Activated T-cell treated with anti-CD3 and anti-CD28 coated beads, Interleukin-2, amount 50 U/mL, for 4 hours (primary cell): ENCODE data around the gene FGD6. TPM values are rescaled to one million over a fixed set of nuclear protein-coding genes. Genes with fewer than 3 reads are reported as not detected.
"Not testable (repeated sequence)": the region's sequence is repeated elsewhere in the genome, so short reads cannot be mapped to it uniquely, and the experiment has no call there.

Source experiments
- ATAC-seq, 2 donors: fragments of 200-7000 bp; cut with Tn5 transposase; one replicate each; pipeline ENCODE4 v1.10.0; 2021
- DNase-seq: peaks from one replicate; pipeline ENCODE4 v3.0.0-alpha.2; 2020
- H3K27me3 Mint-ChIP-seq: one replicate; pipeline ENCODE4 v1.8.0; 2021; ENCODE audit warnings: low read depth, mixed read lengths
- H3K36me3 Mint-ChIP-seq: one replicate; pipeline ENCODE4 v1.8.0; 2022; ENCODE audit warnings: mixed read lengths; ENCODE audit not compliant: insufficient read depth
- H3K4me1 Mint-ChIP-seq: one replicate; pipeline ENCODE4 v1.8.0; 2021; ENCODE audit warnings: low read depth, mixed read lengths
- H3K4me3 Mint-ChIP-seq: one replicate; pipeline ENCODE4 v1.8.0; 2021; ENCODE audit warnings: mild to moderate bottlenecking, moderate library complexity, mixed read lengths
- H3K9me3 Mint-ChIP-seq: one replicate; pipeline ENCODE4 v1.8.0; 2021; ENCODE audit warnings: mixed read lengths
- total RNA-seq, 3 donors: library from RNA; stranded (reverse); gene quantifications; one replicate each; pipeline ENCODE4 v1.2.1, GENCODE V29; 2021

FGD6 gene
- total RNA-seq, 3 donors from 2014 or later = 0.66 to 0.82 (median 0.81) TPM

DNA sequence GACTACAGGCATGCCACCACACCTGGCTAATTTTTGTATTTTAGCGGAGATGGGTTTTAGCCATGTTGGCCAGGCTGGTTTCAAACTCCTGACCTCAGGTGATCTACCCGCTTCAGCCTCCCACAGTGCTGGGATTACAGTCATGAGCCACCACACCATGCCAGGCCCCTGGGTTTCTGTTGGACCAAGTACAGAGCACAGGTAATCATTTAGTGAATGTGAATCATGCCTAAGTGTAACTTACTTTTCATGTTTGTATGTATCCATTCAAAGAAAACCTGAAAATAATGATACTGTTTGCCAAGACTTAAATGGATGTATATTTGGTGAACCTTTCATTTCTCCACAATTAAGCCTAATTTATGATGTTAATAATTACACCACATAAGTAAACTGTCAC lies 65.9 kb downstream of the FGD6 start:
- no peaks in the 10 kb centered on the region for H3K27me3 Mint-ChIP-seq
- DNase-seq = no peak
- peaks cover under 1% of the 10 kb centered on the region for H3K9me3 Mint-ChIP-seq
- no peaks in the 10 kb centered on the region for H3K36me3 Mint-ChIP-seq
- no peak overlapping the region for H3K4me3 Mint-ChIP-seq
- no peak for ATAC-seq
- H3K4me1 Mint-ChIP-seq = no peaks in the 10 kb centered on the region

DNA sequence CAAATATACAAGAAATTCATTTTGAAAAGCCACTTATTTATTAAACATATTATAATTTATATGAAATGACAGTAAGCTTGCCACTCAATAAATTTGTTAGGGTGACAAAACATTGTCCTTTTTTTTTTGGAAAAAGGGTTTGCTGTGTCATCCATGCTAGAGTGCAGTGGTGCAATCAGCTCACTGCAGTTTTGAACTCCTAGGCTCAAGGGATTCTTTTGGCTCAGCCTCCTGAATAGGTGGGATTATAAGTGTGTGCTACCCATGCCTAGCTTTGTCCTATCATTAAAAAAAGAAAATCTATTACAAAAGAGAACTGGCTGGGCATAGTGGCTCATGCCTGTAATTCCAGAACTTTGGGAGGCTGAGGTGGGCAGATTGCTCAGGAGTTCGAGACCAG lies 66.8 kb downstream of the FGD6 start:
- Mint-ChIP-seq H3K27me3 (no peaks in the 10 kb centered on the region), H3K4me3 (no peak overlapping the region), H3K9me3 (no peaks in the 10 kb centered on the region), H3K4me1 (no peaks in the 10 kb centered on the region), H3K36me3 (no peaks in the 10 kb centered on the region)
- DNase-seq (no peak), ATAC-seq (no peak)

DNA sequence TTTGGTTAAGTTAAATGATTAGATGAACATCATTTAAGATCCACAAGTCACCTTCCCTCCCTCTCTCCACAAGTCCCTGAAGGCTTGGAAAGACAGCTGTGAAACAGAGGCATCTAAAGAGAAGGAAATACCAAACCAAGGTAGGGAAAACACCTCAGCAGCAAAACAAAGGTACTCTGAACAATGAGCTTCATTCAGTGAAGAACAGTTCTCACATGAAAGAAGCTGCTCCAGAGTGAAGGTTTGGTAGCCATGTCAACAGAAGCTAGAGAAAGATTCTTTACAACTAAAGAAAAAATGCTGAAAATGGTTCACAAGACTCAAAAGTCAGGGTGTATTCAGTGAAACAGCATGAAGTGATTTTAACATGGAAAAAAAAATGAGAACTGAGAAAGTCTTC lies 69.4 kb downstream of the FGD6 start:
- no peaks in the 10 kb centered on the region for H3K4me1 Mint-ChIP-seq
- ATAC-seq (no peak), DNase-seq (no peak)
- no peaks in the 10 kb centered on the region for H3K9me3 Mint-ChIP-seq
- no peak overlapping the region for H3K4me3 Mint-ChIP-seq
- no peaks in the 10 kb centered on the region for H3K36me3 Mint-ChIP-seq
- no peaks in the 10 kb centered on the region for H3K27me3 Mint-ChIP-seq

- H3K9me3 Mint-ChIP-seq = no peaks in the 10 kb centered on the region
- DNase-seq = no peak
- H3K36me3 Mint-ChIP-seq = no peaks in the 10 kb centered on the region
- no peaks in the 10 kb centered on the region for H3K4me1 Mint-ChIP-seq
- H3K4me3 Mint-ChIP-seq = no peak overlapping the region
- no peak for ATAC-seq
- H3K27me3 Mint-ChIP-seq = no peaks in the 10 kb centered on the region
These were observed 70.5 kb downstream of the FGD6 start for GRCh38 chr12:95146769-95147168.

- DNase-seq (no peak), ATAC-seq (no peak)
These were observed 73.6 kb downstream of the FGD6 start for GRCh38 chr12:95143621-95144205.

GRCh38 chr12:95142431-95143151 lies 74.7 kb downstream of the FGD6 start:
- Mint-ChIP-seq H3K36me3 (no peaks in the 10 kb centered on the region), H3K9me3 (no peaks in the 10 kb centered on the region), H3K4me1 (no peaks in the 10 kb centered on the region), H3K4me3 (no peak overlapping the region), H3K27me3 (no peaks in the 10 kb centered on the region)
- DNase-seq = no peak
- no peak for ATAC-seq

More at GRCh38 chr12:95143621-95144205, 73.6 kb downstream of the FGD6 start:
- Mint-ChIP-seq H3K4me3 (no peak overlapping the region), H3K36me3 (no peaks in the 10 kb centered on the region), H3K9me3 (no peaks in the 10 kb centered on the region), H3K4me1 (no peaks in the 10 kb centered on the region), H3K27me3 (no peaks in the 10 kb centered on the region)

DNA sequence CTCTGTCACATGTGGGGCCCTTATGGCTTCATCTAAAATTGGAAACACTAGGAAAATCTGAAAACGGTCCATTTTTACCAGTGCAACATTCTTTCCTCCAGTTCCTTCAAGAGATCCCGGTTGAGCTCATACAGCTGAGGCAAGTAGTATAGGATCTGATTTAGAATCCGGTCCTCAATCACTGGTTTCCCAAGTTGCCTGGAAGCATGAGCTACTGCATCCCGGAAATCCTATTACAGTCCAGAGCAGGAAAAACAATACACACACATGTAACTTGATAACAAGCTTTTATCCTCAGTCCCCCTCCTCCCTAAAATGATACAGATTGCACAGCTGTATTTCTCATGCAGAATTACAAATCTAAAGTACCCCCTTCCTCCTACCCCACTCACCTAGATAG lies 76.0 kb downstream of the FGD6 start:
- ATAC-seq (no peak), DNase-seq (no peak)
- Mint-ChIP-seq H3K4me1 (no peaks in the 10 kb centered on the region), H3K4me3 (no peak overlapping the region), H3K36me3 (no peaks in the 10 kb centered on the region), H3K27me3 (no peaks in the 10 kb centered on the region), H3K9me3 (no peaks in the 10 kb centered on the region)

- H3K4me3 Mint-ChIP-seq, H3K9me3 Mint-ChIP-seq, DNase-seq, H3K36me3 Mint-ChIP-seq, ATAC-seq, H3K27me3 Mint-ChIP-seq, H3K4me1 Mint-ChIP-seq: not testable (repeated sequence)
These were observed 79.2 kb downstream of the FGD6 start for GRCh38 chr12:95138031-95138430.

DNA sequence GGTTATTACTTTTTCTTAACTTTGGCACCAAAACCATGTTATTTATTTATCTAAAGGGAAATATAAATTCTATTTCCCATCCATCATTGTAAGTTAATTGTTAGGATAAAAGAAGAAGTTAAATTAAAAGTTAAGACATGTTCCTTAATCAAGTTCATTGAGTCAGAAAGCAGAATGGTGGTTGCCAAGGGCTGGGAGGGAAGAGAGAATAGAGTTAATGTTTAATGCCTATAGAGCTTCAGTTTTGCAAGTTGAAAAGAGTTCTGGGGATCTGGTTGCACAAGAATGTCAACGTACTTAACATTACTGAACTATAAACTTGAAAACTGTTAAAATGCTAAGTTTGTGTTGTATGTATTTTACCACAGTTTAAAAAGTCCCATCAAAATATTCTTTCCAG lies 80.7 kb downstream of the FGD6 start:
- H3K4me1 Mint-ChIP-seq = no peaks in the 10 kb centered on the region
- no peaks in the 10 kb centered on the region for H3K36me3 Mint-ChIP-seq
- ATAC-seq (no peak), DNase-seq (no peak)
- no peaks in the 10 kb centered on the region for H3K9me3 Mint-ChIP-seq
- H3K27me3 Mint-ChIP-seq = no peaks in the 10 kb centered on the region
- H3K4me3 Mint-ChIP-seq = no peak overlapping the region

DNA sequence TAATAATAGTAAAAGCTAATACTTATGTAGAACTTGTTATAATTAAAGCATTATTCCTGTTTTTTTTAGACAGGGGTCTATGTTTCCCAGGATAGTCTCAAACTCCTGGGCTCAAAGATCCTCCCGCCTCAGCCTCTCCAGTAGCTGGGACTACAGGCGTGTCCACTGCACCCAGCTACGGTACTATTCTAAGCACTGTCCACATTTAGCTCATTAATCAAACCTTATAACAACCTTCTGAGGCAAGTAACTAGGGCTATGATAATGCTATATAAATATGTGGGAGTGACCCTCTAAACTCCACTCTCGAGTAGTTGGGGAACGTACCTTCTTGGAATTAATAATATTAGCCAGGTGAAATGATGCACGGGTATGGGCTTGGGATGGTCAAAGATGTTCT lies 83.2 kb downstream of the FGD6 start:
- ATAC-seq = no peak
- Mint-ChIP-seq H3K4me1 (no peaks in the 10 kb centered on the region), H3K36me3 (no peaks in the 10 kb centered on the region), H3K27me3 (no peaks in the 10 kb centered on the region), H3K9me3 (no peaks in the 10 kb centered on the region), H3K4me3 (no peak overlapping the region)
- DNase-seq = no peak

DNA sequence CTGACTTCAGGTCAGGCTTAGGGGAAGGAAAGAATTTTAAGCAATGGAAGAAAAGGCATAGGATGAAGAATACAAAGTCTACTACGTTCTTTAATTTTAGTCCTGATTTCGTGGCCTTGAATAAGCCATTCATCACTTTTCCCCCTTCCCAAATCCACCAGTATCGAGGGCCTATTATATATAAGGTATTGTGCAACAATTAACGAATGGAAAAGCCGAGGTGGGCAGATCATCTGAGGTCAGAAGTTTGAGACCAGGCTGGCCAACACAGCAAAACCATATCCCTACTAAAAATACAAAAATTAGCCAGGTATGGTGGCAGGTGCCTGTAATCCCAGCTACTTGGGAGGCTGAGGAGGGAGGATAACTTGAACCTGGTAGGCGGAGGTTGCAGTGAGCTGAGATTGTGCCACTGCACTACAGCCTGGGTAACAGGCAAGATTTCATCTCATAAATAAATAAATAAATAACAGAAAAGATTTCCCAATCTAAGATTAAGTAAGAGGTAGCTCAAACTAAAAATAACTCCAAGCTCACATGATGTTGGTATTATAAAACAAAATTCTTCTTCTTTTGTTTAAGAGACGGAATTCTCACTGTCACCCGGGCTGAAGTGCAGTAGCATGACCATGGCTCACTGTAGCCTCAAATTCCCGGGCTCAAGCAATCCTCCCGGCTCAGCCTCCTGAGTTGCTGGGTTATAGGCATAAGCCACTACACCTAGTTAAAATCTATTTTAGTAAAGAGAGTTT lies 85.5 kb downstream of the FGD6 start:
- Mint-ChIP-seq H3K36me3 (no peaks in the 10 kb centered on the region), H3K27me3 (no peaks in the 10 kb centered on the region), H3K4me1 (no peaks in the 10 kb centered on the region), H3K9me3 (no peaks in the 10 kb centered on the region), H3K4me3 (no peak overlapping the region)
- DNase-seq (no peak), ATAC-seq (no peak)

DNA sequence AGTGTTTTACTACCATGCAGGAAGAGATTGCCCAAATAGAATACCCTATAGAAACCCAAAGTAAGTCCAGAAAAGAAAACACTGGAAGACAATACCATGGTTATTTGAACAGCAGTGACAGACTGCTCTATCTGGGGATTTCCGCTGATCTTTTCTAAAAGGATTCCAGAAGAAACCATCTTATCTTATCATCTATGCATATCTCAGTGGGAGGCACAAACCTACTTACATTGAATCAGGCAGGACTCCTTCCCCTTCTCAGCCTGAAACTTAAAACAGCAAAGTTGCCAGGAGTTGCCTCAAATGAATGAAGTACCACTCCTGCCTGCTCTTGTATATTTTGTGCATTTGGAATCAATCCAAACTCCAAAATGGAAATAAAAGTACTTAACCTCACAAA lies 87.2 kb downstream of the FGD6 start:
- Mint-ChIP-seq H3K9me3 (no peaks in the 10 kb centered on the region), H3K4me3 (no peak overlapping the region), H3K4me1 (no peaks in the 10 kb centered on the region), H3K36me3 (no peaks in the 10 kb centered on the region), H3K27me3 (no peaks in the 10 kb centered on the region)
- DNase-seq (no peak), ATAC-seq (no peak)

GRCh38 chr12:95129115-95129514 lies 88.2 kb downstream of the FGD6 start:
- ATAC-seq = no peak
- Mint-ChIP-seq H3K4me1 (no peaks in the 10 kb centered on the region), H3K36me3 (no peaks in the 10 kb centered on the region)

GRCh38 chr12:95126736-95127135 lies 90.5 kb downstream of the FGD6 start:
- no peak for DNase-seq
- H3K27me3 Mint-ChIP-seq = no peaks in the 10 kb centered on the region
- no peaks in the 10 kb centered on the region for H3K4me1 Mint-ChIP-seq
- ATAC-seq = no peak
- no peaks in the 10 kb centered on the region for H3K9me3 Mint-ChIP-seq
- no peak overlapping the region for H3K4me3 Mint-ChIP-seq
- no peaks in the 10 kb centered on the region for H3K36me3 Mint-ChIP-seq

More at GRCh38 chr12:95129115-95129514, 88.2 kb downstream of the FGD6 start:
- Mint-ChIP-seq H3K27me3 (no peaks in the 10 kb centered on the region), H3K4me3 (no peak overlapping the region), H3K9me3 (no peaks in the 10 kb centered on the region)
- DNase-seq = no peak

- no peaks in the 10 kb centered on the region for H3K9me3 Mint-ChIP-seq
These were observed 91.2 kb downstream of the FGD6 start for GRCh38 chr12:95126076-95126475.

More at GRCh38 chr12:95126076-95126475, 91.2 kb downstream of the FGD6 start:
- ATAC-seq (no peak), DNase-seq (no peak)
- Mint-ChIP-seq H3K4me3 (no peak overlapping the region), H3K27me3 (no peaks in the 10 kb centered on the region), H3K4me1 (no peaks in the 10 kb centered on the region), H3K36me3 (no peaks in the 10 kb centered on the region)
